Measurements from ENCODE around the gene ZNF423.

The ZNF423 gene

GRCh38 chr16:49717689-49718088 is 138.2 kb downstream of the ZNF423 start:
- TF ChIP-seq, protein P1, sequence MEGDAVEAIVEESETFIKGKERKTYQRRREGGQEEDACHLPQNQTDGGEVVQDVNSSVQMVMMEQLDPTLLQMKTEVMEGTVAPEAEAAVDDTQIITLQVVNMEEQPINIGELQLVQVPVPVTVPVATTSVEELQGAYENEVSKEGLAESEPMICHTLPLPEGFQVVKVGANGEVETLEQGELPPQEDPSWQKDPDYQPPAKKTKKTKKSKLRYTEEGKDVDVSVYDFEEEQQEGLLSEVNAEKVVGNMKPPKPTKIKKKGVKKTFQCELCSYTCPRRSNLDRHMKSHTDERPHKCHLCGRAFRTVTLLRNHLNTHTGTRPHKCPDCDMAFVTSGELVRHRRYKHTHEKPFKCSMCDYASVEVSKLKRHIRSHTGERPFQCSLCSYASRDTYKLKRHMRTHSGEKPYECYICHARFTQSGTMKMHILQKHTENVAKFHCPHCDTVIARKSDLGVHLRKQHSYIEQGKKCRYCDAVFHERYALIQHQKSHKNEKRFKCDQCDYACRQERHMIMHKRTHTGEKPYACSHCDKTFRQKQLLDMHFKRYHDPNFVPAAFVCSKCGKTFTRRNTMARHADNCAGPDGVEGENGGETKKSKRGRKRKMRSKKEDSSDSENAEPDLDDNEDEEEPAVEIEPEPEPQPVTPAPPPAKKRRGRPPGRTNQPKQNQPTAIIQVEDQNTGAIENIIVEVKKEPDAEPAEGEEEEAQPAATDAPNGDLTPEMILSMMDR (IDR thresholded peaks at IDR 0.05; ENCODE audit: insufficient read depth, missing control alignments): no peak
- DNase-seq (ENCODE audit: insufficient read length, low spot score): no peak
- FAIRE-seq: no peak

- TF ChIP-seq, protein P1 (IDR thresholded peaks at IDR 0.05; ENCODE audit: insufficient read depth, missing control alignments): no peak
- FAIRE-seq (no peak), DNase-seq (ENCODE audit: insufficient read length, low spot score) (no peak)
Observed at GRCh38 chr16:49716339-49716934, 139.5 kb downstream of the ZNF423 start.

- DNase-seq (ENCODE audit: insufficient read length, low spot score): no peak
- no peak for FAIRE-seq
- TF ChIP-seq, protein P1 (IDR thresholded peaks at IDR 0.05; ENCODE audit: insufficient read depth, missing control alignments): no peak
Observed at GRCh38 chr16:49713770-49714169, 142.1 kb downstream of the ZNF423 start.

DNA sequence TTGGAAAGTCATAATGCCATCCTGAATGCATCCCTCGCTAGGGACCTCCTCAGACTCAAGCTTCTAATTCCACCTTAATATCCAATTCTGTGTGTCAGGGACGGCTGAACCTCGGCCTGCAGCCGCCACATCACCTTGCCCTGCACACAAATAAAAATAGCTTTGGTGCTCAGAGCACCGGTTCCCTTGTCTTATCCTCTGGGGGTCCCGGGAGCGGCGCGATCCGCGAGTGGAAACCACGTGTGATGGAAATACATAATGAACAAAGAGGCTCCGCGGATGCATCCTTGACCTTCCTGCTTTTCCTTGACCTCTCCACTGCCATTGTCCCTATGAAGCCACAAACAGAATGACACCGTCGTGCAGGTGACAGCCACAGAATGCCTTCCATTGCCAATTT is 143.4 kb downstream of the ZNF423 start:
- FAIRE-seq (no peak), DNase-seq (ENCODE audit: insufficient read length, low spot score) (no peak)
- TF ChIP-seq, protein P1 (IDR thresholded peaks at IDR 0.05; ENCODE audit: insufficient read depth, missing control alignments): no peak

- no peak for FAIRE-seq
- TF ChIP-seq, protein P1 (IDR thresholded peaks at IDR 0.05; ENCODE audit: insufficient read depth, missing control alignments): no peak
Observed at GRCh38 chr16:49712106-49712505, 143.8 kb downstream of the ZNF423 start.

DNA sequence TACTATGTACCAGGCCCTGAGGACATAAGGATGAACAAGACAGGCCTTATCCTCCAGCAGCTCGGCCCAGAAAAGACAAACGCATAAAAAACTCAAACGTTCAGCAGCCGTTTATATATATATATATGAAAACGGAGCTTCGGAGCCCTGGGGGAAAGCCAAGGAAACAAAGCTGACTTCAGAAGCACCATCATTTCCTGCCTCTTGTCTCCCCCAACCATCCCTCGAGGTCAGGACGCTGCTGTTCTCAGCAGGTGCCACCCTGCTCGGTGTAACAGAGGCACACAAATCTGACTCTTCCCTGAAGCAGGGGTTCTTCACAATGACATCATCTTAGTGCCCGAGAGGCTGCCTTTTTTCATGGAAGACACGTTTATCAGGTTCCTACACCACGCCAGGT is 146.9 kb downstream of the ZNF423 start:
- no peak for DNase-seq (ENCODE audit: insufficient read length, low spot score)
- TF ChIP-seq, protein P1 (IDR thresholded peaks at IDR 0.05; ENCODE audit: insufficient read depth, missing control alignments): no peak
- FAIRE-seq: no peak

More at GRCh38 chr16:49712106-49712505, 143.8 kb downstream of the ZNF423 start:
- no peak for DNase-seq (ENCODE audit: insufficient read length, low spot score)

- FAIRE-seq (no peak), DNase-seq (ENCODE audit: insufficient read length, low spot score) (no peak)
- TF ChIP-seq, protein P1 (IDR thresholded peaks at IDR 0.05; ENCODE audit: insufficient read depth, missing control alignments): no peak
Observed at GRCh38 chr16:49708491-49708890, 147.4 kb downstream of the ZNF423 start.
